Kidney (tissue), 14 donors: ENCODE measurements around the gene EAF1. TPM values are rescaled to one million over a fixed set of nuclear protein-coding genes. Genes with fewer than 3 reads are reported as not detected.
"Not testable (repeated sequence)": the region's sequence is repeated elsewhere in the genome, so short reads cannot be mapped to it uniquely, and the experiment has no call there.

Experiments used
- DNase-seq, 5 donors: peaks; one replicate each; pipeline ENCODE4 v3.0.0-alpha.2; 2013 to 2020
- FAIRE-seq: peaks from 2 replicates; lab custom pipeline; 2012; peaks lifted over from hg19 to GRCh38; lab: Jason Lieb, UNC
- H3K27ac ChIP-seq, 2 donors: one replicate each; pipeline ENCODE4 v1.7.0; 2013; ENCODE audit warnings: low read depth in 2 of 2, low read length in 2 of 2, inconsistent platforms in 1 of 2
- H3K27me3 ChIP-seq: one replicate; pipeline ENCODE4 v1.7.1; 2013; ENCODE audit warnings: low read length, inconsistent platforms; ENCODE audit not compliant: control insufficient read depth, insufficient read depth
- H3K36me3 ChIP-seq, 3 donors: one replicate each; pipeline versions ENCODE4 v1.7.0 to v1.7.1; 2013; ENCODE audit warnings: low read length in 3 of 3, control low read depth in 1 of 3, inconsistent platforms in 1 of 3; ENCODE audit not compliant: insufficient read depth in 3 of 3, control insufficient read depth in 2 of 3
- H3K4me1 ChIP-seq, 3 donors: one replicate each; pipeline versions ENCODE4 v1.7.0 to v1.7.1; 2013; ENCODE audit warnings: low read length in 3 of 3, inconsistent platforms in 1 of 3, low read depth in 1 of 3; ENCODE audit not compliant: control insufficient read depth in 2 of 3, insufficient read depth in 2 of 3
- H3K4me3 ChIP-seq, 3 donors: one replicate each; pipeline versions ENCODE4 v1.7.0 to v1.8.1; 2013; ENCODE audit warnings: low read length in 3 of 3, control low read depth in 1 of 3, inconsistent platforms in 1 of 3
- H3K9ac ChIP-seq, 3 donors: one replicate each; pipeline versions ENCODE4 v1.7.0 to v1.7.1; 2013; ENCODE audit warnings: low read length in 3 of 3, control low read depth in 1 of 3, inconsistent platforms in 1 of 3
- H3K9me3 ChIP-seq, 3 donors: one replicate each; pipeline versions ENCODE4 v1.7.0 to v1.7.1; 2013; ENCODE audit warnings: low read length in 3 of 3, control low read depth in 1 of 3, inconsistent platforms in 1 of 3; ENCODE audit not compliant: control insufficient read depth in 2 of 3, insufficient read depth in 1 of 3
- intact Hi-C: fragments of 100-400 bp; cut with DNase I; formaldehyde crosslinking; loops from one replicate; pipeline ENCODE4 v1.11.1; 2022
- polyA plus RNA-seq: library from polyadenylated mRNA; stranded (reverse); fragments of 350-450 nt; fragmentation: Illumina TruSeq; extraction: RNeasy Lipid Tissue Mini Kit (QIAGEN cat#74804); gene quantifications from one replicate; pipeline ENCODE4 v1.2.3, GENCODE V29; 2014; ENCODE audit warnings: low read depth, low replicate concordance; ENCODE audit not compliant: insufficient read depth
- total RNA-seq: library from RNA; stranded (reverse); fragmentation: NEBNext Ultra II Directional; extraction: Animal tissue kit (Norgen Biotek cat#: 25700); gene quantifications from one replicate; pipeline ENCODE4 v1.2.1, GENCODE V29; 2021
- TF ChIP-seq, protein P1 (sequence below): IDR thresholded peaks from 3 replicates; pipeline ENCODE4 v1.5.1; 2012; ENCODE audit warnings: mild to moderate bottlenecking, moderate library complexity, borderline replicate concordance; ENCODE audit not compliant: insufficient read depth; ENCODE audit errors: extremely low read depth
- donor health status: control.
- donor health status: control.
- donor health status: control.
- donor health status: control.
- donor health status: control.
- donor health status: DM: yes; HTN: yes; CAD: no.
- donor health status: Normal renal cell carcinoma (clear cell type).

Gene EAF1
- total and polyA plus RNA-seq, 2 donors from 2014 or later: 8.3 to 16.1 TPM

DNA sequence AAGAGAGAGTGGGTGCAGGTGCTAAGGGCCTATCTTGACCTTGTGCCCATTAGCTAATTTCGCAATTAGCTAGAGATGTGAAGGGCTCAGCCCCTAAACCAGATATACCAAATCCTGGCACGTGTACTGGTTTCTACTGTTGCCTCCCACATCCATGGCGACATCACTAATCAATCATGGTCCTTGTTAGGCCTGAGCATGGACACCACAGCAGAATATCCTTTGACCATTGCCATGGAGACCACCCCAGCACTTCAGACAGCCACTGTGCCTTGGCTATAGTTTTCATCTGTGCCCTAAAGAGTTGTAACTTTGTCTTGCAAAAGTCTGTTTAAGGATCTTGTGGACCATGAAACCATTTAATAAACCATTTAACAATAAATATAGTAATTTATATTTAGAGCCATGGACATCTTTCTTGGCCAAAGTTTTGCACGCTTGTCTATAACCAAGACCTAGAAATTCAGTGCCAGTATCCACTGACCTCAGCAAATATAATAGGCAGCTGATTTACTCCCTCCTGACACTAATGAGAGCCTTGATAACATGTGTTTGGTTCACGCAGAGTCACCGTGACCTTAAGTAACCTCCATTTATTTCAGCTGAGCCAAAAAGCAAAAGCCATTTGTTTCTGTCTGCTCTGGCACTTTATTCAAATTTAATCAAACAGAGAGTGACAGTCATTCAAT lies 50.7 kb downstream of the EAF1 start:
- Histone ChIP-seq H3K27ac (no peak overlapping the region), H3K9me3 (no peaks in the 10 kb centered on the region), H3K27me3 (no peaks in the 10 kb centered on the region), H3K4me1 (no peaks in the 10 kb centered on the region), H3K4me3 (no peak overlapping the region), H3K36me3 (no peaks in the 10 kb centered on the region), H3K9ac (no peak overlapping the region)
- intact Hi-C loops: no loop called here
- TF ChIP-seq, protein P1, sequence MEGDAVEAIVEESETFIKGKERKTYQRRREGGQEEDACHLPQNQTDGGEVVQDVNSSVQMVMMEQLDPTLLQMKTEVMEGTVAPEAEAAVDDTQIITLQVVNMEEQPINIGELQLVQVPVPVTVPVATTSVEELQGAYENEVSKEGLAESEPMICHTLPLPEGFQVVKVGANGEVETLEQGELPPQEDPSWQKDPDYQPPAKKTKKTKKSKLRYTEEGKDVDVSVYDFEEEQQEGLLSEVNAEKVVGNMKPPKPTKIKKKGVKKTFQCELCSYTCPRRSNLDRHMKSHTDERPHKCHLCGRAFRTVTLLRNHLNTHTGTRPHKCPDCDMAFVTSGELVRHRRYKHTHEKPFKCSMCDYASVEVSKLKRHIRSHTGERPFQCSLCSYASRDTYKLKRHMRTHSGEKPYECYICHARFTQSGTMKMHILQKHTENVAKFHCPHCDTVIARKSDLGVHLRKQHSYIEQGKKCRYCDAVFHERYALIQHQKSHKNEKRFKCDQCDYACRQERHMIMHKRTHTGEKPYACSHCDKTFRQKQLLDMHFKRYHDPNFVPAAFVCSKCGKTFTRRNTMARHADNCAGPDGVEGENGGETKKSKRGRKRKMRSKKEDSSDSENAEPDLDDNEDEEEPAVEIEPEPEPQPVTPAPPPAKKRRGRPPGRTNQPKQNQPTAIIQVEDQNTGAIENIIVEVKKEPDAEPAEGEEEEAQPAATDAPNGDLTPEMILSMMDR: no peak
- DNase-seq (no peak), FAIRE-seq (no peak)

DNA sequence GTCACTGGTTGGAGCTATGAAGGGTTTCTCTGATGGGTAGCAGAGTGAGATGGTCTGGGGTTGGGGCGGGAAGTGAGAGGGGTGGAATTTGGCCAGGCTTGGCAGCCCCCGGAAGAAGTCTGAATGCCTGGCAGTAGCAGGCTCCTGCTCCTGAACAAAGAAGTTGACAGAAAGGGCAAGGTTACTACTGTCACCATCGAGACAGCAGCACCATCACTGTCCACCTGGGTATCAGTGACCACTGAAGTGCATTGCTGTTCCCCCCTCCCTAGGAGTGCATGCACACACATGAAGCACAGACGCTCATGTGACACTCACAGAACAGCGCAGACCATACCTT lies 51.2 kb downstream of the EAF1 start:
- no peak for FAIRE-seq
- no peak overlapping the region for H3K27ac ChIP-seq
- H3K27me3 ChIP-seq: no peaks in the 10 kb centered on the region
- TF ChIP-seq, protein P1: no peak
- no peak overlapping the region for H3K4me3 ChIP-seq
- H3K36me3 ChIP-seq: no peaks in the 10 kb centered on the region
- intact Hi-C loops: no loop called here
- DNase-seq: no peak
- no peaks in the 10 kb centered on the region for H3K9me3 ChIP-seq
- no peak overlapping the region for H3K9ac ChIP-seq
- H3K4me1 ChIP-seq: no peaks in the 10 kb centered on the region

GRCh38 chr3:15479400-15480224 lies 52.2 kb downstream of the EAF1 start:
- intact Hi-C loops: no loop called here
- FAIRE-seq (no peak), DNase-seq (no peak)
- H3K36me3 ChIP-seq: no peaks in the 10 kb centered on the region
- no peak overlapping the region for H3K4me3 ChIP-seq
- H3K27me3 ChIP-seq: no peaks in the 10 kb centered on the region
- H3K4me1 ChIP-seq: no peaks in the 10 kb centered on the region
- H3K27ac ChIP-seq: no peak overlapping the region
- H3K9ac ChIP-seq: no peak overlapping the region
- TF ChIP-seq, protein P1: no peak
- no peaks in the 10 kb centered on the region for H3K9me3 ChIP-seq

GRCh38 chr3:15484551-15484950 lies 57.2 kb downstream of the EAF1 start:
- FAIRE-seq, H3K27ac ChIP-seq, H3K36me3 ChIP-seq, H3K27me3 ChIP-seq, H3K4me3 ChIP-seq, DNase-seq, H3K9ac ChIP-seq, intact Hi-C loops, H3K4me1 ChIP-seq, H3K9me3 ChIP-seq: not testable (repeated sequence)
